Adrenal gland (tissue), 5 donors: ENCODE results near the gene EFCAB14.

Experiments
- CTCF ChIP-seq, 6 experiments: fragments of 450-650 bp in 4 of 6; fragments of 200-600 bp in 2 of 6; sonication (generic) in 1 of 6; IDR thresholded peaks; 1 replicate in 5 of 6; 2 replicates in 1 of 6; pipeline versions ENCODE4 v1.5.1 to v1.8.0; 2016 to 2021; ENCODE audit warnings: antibody characterized with exemption in 6 of 6, mild to moderate bottlenecking in 2 of 6, moderate library complexity in 1 of 6
- POLR2A ChIP-seq, 2 donors: fragments of 450-650 bp; IDR thresholded peaks; one replicate each; pipeline ENCODE4 v1.6.1; 2017; ENCODE audit warnings: antibody characterized with exemption in 2 of 2, mild to moderate bottlenecking in 2 of 2, moderate library complexity in 1 of 2
- donor health status: DM: no; HTN: no; CAD: no.

GRCh38 chr1:46717654-46718053 is 1.3 kb downstream of the EFCAB14 start:
- TF ChIP-seq POLR2A (IDR thresholded peaks at IDR 0.05) (no peak), CTCF (IDR thresholded peaks at IDR 0.05) (no peak)
